ENCODE results near the gene SPINK4. TPM values are rescaled to one million over a fixed set of nuclear protein-coding genes. Genes with fewer than 3 reads are reported as not detected.

SPINK4 gene
- total and polyA plus RNA-seq, 2 experiments from 2014 or later, result not detected

DNA sequence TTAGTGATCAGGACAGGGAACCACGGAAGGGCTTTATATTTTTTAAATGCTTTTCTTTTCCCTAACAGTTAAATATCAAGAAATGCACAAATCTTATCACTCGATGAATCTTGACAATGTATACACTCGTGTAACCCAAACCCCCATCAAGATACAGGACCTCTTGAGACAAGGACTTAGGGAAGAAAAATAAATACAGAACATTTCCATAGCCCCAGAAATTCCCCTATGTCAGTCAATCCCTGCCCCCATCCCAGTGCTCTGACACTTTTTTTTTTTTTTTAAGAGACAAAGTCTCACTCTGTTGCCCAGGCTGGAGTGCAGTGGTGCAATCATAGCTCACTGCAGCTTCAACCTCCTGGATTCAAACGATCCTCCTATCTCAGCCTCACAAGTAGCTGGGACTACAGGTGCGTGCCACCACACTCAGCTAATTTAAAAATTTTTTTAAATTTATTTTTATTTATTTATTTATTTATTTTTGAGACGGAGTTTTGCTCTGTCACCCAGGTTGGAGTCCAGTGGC, 2.7 kb downstream of the SPINK4 start:
- H3K4me1 ChIP-seq (ENCODE audit: insufficient read depth), result peaks cover 9% of the 10 kb centered on the region
- no peak overlapping the region for H3K4me2 ChIP-seq
- DNase-seq (ENCODE audit: low spot score), result no peak
- WGBS (ENCODE audit: low lambda C conversion rate, missing lambda C conversion rate), result 88% methylated on average over 6 of the region's 6 CpGs
- no peaks in the 10 kb centered on the region for H3K27me3 ChIP-seq
- no peaks in the 10 kb centered on the region for H3K9me2 ChIP-seq (replicated peaks; ENCODE audit: insufficient read depth)
- H3K79me2 ChIP-seq, result no peaks in the 10 kb centered on the region
- H2AFZ ChIP-seq, result no peak overlapping the region
- no peak overlapping the region for H3K27ac ChIP-seq
- no peaks in the 10 kb centered on the region for H3K36me3 ChIP-seq (replicated peaks; ENCODE audit: insufficient read depth, low read depth)
- TF ChIP-seq EZH2phosphoT487 (IDR thresholded peaks at IDR 0.05; ENCODE audit: low read depth, severe bottlenecking, unreplicated experiment), result no peak
- TF ChIP-seq EZH2 (IDR thresholded peaks at IDR 0.05; ENCODE audit: borderline replicate concordance), result no peak
- TF ChIP-seq, protein P1, sequence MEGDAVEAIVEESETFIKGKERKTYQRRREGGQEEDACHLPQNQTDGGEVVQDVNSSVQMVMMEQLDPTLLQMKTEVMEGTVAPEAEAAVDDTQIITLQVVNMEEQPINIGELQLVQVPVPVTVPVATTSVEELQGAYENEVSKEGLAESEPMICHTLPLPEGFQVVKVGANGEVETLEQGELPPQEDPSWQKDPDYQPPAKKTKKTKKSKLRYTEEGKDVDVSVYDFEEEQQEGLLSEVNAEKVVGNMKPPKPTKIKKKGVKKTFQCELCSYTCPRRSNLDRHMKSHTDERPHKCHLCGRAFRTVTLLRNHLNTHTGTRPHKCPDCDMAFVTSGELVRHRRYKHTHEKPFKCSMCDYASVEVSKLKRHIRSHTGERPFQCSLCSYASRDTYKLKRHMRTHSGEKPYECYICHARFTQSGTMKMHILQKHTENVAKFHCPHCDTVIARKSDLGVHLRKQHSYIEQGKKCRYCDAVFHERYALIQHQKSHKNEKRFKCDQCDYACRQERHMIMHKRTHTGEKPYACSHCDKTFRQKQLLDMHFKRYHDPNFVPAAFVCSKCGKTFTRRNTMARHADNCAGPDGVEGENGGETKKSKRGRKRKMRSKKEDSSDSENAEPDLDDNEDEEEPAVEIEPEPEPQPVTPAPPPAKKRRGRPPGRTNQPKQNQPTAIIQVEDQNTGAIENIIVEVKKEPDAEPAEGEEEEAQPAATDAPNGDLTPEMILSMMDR (IDR thresholded peaks at IDR 0.05; ENCODE audit: poor library complexity), result no peak
- no peaks in the 10 kb centered on the region for H4K20me1 ChIP-seq (ENCODE audit: insufficient read depth, poor library complexity, severe bottlenecking)
- no peaks in the 10 kb centered on the region for H3K9me3 ChIP-seq (ENCODE audit: low read depth)
- no peak overlapping the region for H3K4me3 ChIP-seq

DNA sequence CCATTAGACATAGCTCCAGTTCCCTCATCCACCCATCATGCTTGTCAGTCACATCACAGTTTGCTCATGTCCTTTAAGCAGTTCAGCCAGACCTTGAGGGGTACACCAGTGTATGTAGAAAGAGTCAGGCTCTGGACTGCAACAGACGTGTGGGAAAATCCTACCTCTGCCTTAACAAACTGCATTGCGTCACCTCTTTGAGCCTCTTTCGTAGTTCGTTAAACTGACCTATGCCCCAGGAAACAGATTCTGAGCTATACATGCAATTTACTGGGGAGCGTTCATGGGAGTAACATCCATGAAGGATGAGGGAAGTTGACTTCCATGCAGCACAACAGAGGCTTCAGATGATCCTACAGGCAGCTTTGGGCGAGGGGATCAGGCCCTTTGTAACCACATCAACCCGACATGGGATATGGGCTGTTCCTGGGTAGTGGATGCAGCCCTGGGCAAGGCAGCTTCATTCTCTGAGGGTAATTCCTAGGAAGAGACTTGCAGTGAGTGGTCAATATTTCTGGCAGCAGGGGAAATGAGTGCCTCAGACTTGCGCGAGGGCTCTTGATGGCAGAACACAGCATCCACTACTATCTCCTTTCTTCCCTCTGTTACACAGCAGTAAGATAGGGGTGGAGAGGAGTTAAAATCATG, 4.3 kb downstream of the SPINK4 start:
- Histone ChIP-seq H3K79me2 (no peaks in the 10 kb centered on the region), H4K20me1 (ENCODE audit: insufficient read depth, poor library complexity, severe bottlenecking) (no peaks in the 10 kb centered on the region), H3K4me3 (no peak overlapping the region), H3K4me2 (no peak overlapping the region), H3K9me2 (replicated peaks; ENCODE audit: insufficient read depth) (no peaks in the 10 kb centered on the region), H3K27me3 (no peaks in the 10 kb centered on the region), H2AFZ (no peak overlapping the region), H3K4me1 (ENCODE audit: insufficient read depth) (peaks cover 9% of the 10 kb centered on the region), H3K9me3 (ENCODE audit: low read depth) (no peaks in the 10 kb centered on the region), H3K36me3 (replicated peaks; ENCODE audit: insufficient read depth, low read depth) (no peaks in the 10 kb centered on the region), H3K27ac (no peak overlapping the region)
- no peak for DNase-seq (ENCODE audit: low spot score)
- WGBS (ENCODE audit: low lambda C conversion rate, missing lambda C conversion rate), result 75% methylated on average over 9 of the region's 9 CpGs
- TF ChIP-seq, protein P1 (IDR thresholded peaks at IDR 0.05; ENCODE audit: poor library complexity), result no peak
- TF ChIP-seq EZH2phosphoT487 (IDR thresholded peaks at IDR 0.05; ENCODE audit: low read depth, severe bottlenecking, unreplicated experiment) (no peak), EZH2 (IDR thresholded peaks at IDR 0.05; ENCODE audit: borderline replicate concordance) (no peak)

DNA sequence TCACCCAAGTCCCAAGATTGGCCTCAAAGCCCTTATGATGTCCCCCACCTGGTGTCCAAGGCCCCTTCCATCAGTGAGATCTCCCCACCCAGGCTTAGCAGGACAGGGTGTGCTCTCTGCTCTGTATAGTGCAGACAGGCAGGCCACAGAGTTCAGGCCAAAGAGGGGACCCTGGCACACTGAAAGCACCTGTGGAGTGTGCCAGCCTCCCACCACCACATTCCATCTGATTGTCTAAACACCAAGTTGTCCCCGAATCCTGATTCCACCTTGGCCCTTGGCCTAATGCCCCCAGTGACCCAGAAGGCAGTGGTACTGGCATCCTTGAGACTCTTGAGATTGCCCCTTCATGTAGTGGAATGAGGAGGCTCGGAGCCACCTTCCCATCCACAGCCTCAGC, 5.4 kb downstream of the SPINK4 start:
- TF ChIP-seq EZH2phosphoT487 (IDR thresholded peaks at IDR 0.05; ENCODE audit: low read depth, severe bottlenecking, unreplicated experiment) (no peak), EZH2 (IDR thresholded peaks at IDR 0.05; ENCODE audit: borderline replicate concordance) (no peak)
- TF ChIP-seq, protein P1 (IDR thresholded peaks at IDR 0.05; ENCODE audit: poor library complexity), result no peak
- no peaks in the 10 kb centered on the region for H4K20me1 ChIP-seq (ENCODE audit: insufficient read depth, poor library complexity, severe bottlenecking)
- no peak overlapping the region for H2AFZ ChIP-seq
- WGBS (ENCODE audit: low lambda C conversion rate, missing lambda C conversion rate), result 93% methylated on average over 2 of the region's 2 CpGs
- H3K4me1 ChIP-seq (ENCODE audit: insufficient read depth), result no peaks in the 10 kb centered on the region
- no peaks in the 10 kb centered on the region for H3K9me2 ChIP-seq (replicated peaks; ENCODE audit: insufficient read depth)
- no peak overlapping the region for H3K4me3 ChIP-seq
- no peak overlapping the region for H3K27ac ChIP-seq
- no peak overlapping the region for H3K4me2 ChIP-seq
- no peaks in the 10 kb centered on the region for H3K9me3 ChIP-seq (ENCODE audit: low read depth)
- H3K27me3 ChIP-seq, result no peaks in the 10 kb centered on the region
- no peaks in the 10 kb centered on the region for H3K79me2 ChIP-seq
- H3K36me3 ChIP-seq (replicated peaks; ENCODE audit: insufficient read depth, low read depth), result no peaks in the 10 kb centered on the region
- no peak for DNase-seq (ENCODE audit: low spot score)
